ENCODE results near the gene LRRK2.
A peak's percentile ranks its signal among the peaks of the same experiment; 100 is the strongest.
"Not testable (repeated sequence)": the region's sequence is repeated elsewhere in the genome, so short reads cannot be mapped to it uniquely, and the experiment has no call there.

Gene LRRK2

DNA sequence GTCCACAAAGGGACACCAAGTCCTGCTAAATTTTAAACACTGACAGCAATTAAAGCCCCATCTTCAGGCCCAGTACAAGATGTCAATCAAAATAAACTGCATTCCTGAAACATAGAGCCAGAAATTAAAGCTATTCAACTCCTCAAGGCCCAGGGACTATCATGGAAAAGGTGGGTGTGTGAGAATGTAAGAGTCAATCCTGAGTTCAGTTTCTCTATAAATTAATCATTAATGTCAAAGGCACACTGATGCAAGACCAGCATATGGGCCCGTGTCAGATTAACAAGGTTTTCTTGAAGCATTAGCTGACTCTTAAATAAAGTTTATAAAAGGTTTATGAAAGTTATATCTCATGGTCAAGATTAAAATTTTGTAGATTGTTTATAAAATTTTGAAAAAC lies 13.6 kb upstream of the LRRK2 start:
- intact Hi-C loops (cut with DNase I) = not testable (repeated sequence)

DNA sequence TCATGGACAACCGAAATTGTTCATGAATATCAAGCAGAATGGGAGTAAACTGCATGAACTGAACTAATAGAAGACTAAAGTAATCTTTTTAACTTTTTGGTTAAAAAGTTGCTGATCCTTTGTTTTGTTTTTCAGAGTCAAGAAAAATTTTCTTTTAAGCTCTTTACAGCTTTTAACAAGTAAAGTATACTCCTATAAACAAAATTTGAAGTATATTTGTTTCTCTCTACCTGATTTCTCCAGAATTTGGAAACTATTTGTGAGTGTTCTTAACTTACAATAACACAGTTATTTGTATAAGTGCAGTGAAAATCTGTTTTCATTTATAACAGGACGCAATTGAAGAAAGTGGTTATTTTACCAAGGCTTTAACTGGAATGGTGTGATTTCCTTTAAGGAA lies 12.2 kb upstream of the LRRK2 start:
- DNase-seq = no peak
- intact Hi-C loops (cut with DNase I) = no loop called here

More for the DNA sequence above, 13.6 kb upstream of the LRRK2 start:
- not testable (repeated sequence) for DNase-seq

GRCh38 chr12:40215982-40216381 lies 8.8 kb upstream of the LRRK2 start:
- intact Hi-C loops (cut with DNase I) = no loop called here
- DNase-seq = no peak

DNA sequence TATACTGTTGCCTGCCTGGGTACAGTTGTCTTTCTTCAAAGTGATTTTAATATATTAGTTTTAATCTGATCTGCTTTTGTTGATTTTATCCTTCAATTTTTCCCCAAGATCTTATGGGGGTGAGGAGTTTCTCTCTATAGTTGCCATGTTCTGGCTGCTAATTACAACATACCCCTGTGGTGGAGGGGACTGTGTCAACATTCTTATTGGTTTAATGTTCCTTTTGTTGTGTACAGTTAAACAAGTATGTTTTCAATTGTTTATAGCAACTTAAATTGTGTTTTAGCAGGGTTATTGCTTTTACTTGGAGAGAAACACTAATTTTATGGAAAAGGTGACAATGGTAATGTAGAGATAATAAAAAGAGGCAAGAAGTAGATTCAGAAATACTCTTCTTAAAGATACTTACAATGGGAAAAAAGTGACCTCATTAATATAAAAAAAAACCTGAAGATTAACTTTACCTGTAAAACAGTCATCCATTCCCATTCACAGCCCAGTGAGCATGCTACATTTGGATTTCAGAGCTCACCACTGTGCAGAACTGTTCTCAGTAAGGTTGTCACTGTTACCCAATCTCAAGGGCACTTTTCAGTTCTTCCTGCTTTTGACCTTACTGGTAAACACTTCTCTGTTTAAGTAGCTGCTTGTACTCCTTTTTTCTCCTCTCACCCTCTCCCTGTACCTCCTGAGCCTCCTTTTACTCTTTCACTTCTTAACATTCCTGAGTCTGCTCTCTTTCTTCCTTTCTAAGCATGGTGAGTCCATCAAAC lies 8.1 kb upstream of the LRRK2 start:
- intact Hi-C loops (cut with DNase I) = no loop called here
- DNase-seq = no peak

GRCh38 chr12:40219760-40220159 lies 5.0 kb upstream of the LRRK2 start:
- no peak for DNase-seq
- intact Hi-C loops (cut with DNase I) = no loop called here

- intact Hi-C loops (cut with DNase I) = no loop called here
- no peak for DNase-seq
Measured at GRCh38 chr12:40222247-40222646, 2.5 kb upstream of the LRRK2 start.

GRCh38 chr12:40223646-40224045 lies 1.2 kb upstream of the LRRK2 start:
- no peak for DNase-seq
- intact Hi-C loops (cut with DNase I) = no loop called here

DNA sequence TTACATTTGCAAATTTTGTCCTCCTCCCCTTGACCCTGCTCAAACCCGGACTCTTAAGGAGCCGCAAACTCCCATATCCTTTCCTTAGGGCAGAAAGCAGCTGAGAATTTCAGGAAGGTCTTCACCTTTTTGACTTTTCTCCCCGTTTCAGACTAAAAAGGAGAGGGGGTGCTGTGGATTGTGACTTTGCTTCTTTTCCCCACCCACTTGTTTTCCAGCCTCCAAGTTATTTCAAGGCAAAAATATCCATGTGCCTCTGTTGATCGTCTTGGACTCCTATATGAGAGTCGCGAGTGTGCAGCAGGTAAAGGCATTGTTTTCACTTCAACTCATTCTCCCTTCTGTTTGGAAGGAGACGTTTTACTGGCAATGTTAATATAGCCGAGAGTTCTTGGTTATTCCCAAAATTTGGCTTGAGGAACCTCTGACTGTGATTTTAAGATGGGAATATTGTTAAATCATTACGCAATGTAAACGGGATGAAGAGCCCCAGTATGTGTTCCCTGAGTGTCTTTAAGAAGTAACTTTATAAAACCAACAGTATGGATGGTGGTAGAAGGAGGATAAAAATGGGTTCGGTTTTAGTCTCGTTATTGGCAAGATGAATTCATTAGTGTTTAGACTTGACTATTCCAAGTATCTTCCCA lies 663 bp downstream of the LRRK2 start:
- no peak for DNase-seq
- intact Hi-C loops (cut with DNase I) = no loop called here

DNA sequence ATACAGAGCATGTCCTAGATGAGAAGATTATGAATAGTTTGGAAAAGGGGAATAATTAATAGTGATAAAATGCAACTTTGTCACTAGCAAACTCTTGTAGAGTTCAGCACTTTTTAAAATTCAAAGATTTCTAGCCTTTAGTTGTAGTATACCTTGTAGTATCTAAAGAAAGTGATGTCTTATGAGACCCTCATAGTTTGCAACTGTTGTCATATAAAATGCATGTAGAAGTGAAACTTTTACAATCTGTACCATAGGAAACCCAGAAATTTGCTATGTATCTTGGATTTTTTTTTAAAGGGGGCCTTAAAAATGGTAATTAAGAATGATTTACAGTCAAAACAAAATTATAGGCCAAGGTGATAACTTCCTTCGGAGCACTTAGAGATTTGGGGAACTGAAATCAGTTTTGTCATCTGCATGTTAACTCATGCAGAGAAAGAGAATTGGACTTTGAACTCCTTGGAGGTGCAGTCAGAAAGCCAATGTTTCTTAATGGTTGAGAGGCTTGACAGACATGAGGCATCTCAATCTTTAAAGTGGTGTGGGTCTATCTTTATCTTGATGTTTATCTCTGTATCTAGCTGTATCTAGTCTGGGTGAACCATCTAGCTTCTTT lies 1.3 kb downstream of the LRRK2 start:
- intact Hi-C loops (cut with DNase I) = no loop called here
- no peak for DNase-seq

DNA sequence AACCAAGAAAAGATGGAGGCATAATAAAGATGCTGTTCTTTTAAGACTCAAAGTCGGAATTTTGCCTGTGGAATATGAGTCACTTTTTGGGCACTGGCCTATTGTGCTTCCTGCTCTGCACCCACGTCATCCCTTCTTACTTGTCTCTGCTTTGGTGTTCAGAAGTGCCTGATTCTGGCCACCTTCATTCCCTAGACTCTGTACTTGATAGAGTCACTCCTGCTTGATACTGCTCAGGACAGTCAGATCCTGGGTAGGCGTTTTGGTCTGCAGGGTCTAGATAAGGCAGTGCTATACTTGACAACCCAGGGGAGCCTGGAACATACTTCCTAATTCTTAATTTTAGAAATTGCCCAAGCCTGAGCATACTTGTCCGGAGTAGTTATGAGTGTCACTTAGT lies 1.9 kb downstream of the LRRK2 start:
- intact Hi-C loops (cut with DNase I) = no loop called here
- DNase-seq = peak in 4 of 10 donors; percentile 20 to 81 (median 27)

DNA sequence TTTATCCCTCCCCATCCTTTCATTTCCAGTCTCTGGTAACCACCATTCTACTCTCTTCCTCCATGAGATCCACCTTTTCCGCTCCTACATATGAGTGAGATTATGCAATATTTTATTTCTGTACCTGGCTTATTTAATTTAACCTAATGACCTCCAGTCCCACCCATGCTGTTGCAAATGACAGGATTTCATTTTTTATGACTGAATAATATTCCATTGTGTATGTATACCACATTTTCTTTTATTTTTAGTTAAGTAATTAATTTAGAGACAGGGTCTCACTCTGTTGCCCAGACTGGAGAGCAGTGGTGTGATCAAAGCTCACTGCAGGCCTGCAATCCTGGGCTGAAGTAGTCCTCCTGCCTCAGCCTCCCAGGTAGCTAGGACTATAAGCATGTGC lies 2.6 kb downstream of the LRRK2 start:
- DNase-seq = no peak
- intact Hi-C loops (cut with DNase I) = no loop called here

DNA sequence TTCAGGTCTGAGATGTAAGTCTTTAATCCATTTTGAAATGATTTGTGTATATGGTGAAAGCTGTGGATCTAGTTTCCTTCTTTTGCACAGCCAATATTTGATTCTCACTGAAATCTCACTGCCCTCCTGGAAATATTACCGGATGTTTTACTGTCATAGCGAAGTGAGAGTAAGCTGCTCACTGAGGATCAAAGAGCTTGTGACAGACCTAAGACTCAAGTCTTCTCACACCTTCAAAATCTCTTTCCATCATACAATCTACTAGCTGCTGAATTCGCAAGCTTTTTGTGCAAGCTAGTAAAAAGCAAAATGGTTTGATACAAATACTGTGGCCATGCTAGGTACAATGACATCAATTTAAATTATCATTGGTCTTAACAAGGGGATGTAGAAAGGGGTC lies 3.9 kb downstream of the LRRK2 start:
- intact Hi-C loops (cut with DNase I) = no loop called here
- no peak for DNase-seq

GRCh38 chr12:40229690-40230651 lies 5.2 kb downstream of the LRRK2 start:
- no peak for DNase-seq
- intact Hi-C loops (cut with DNase I) = no loop called here

DNA sequence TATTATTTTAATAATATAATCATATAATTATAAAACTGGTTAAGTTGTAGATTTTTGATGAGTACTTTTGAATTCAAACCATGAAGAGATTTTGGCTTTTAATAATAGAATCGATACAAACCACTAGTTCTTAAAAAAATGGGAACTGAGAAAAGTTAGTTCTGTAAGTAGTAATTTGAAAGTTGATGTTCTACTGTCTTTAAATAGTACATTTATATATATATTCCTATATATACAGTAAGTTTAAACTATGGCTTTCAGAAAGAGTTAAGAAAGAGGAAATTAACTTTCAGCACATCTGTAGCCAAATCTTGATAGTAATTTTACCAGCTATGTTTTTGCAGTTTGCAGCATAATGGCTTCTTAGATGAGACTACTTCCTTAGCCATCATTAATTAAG lies 7.8 kb downstream of the LRRK2 start:
- intact Hi-C loops (cut with DNase I) = no loop called here
- no peak for DNase-seq

DNA sequence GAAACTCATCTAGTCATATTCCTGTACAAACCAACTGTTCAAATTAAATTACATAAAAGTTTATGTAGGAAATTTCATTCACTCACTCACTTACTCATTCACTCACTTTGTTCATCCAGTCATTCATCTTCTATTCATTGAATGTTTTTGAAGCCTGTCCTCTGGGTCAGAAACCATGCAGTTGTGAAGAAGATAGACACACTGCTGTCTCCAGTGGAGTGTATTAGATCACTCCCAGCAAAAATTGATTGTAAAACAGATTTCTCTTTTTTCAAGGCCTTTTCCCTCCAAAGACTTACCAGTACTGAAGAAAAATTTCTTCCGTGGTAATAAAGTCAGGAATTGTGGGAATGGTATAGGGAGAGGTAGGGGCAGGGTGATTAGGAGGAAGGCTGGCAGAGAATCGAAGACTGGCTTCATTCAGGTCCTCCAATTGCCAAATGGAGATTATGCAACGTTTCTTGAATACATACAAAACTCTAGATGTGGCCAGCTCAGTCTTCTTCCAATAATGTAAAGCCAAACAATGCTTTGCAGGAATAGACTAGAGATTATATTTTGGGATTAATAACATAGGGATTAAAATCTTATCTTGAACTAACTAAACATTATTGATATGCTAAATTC lies 9.1 kb downstream of the LRRK2 start:
- DNase-seq = no peak
- intact Hi-C loops (cut with DNase I) = no loop called here

- intact Hi-C loops (cut with DNase I) = no loop called here
- DNase-seq = no peak
Measured at GRCh38 chr12:40236357-40236850, 11.6 kb downstream of the LRRK2 start.

DNA sequence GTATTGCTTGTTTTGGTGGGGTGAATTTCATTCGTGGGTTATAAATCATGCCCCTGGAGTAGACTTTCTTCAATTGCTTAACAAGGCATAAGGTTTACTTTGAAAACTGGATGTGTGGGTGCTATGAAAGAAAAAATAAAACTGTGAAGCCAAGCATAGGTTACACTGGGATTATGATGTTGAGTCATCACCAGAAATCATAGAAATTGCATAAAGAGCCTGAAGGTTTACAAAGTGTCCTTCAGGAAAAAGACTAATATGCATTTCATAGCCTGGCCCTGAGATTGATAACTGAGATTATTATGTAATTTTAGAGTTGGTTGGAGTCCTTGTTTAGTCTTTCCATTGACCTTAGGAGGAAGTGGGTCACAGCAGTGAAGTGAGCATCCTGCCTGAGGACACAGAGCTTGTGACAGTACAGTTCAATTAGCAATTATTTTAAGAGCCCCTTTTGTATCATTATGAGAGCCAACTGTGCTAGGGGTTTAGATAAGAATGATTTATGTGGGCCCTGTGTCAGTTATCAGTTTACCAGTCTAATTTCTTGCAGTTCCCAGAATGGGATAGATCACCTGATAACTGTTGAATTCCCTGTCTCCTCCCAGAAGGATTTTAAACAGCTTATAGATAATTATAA lies 13.6 kb downstream of the LRRK2 start:
- intact Hi-C loops (cut with DNase I) = no loop called here
- no peak for DNase-seq

GRCh38 chr12:40238979-40239378 lies 14.2 kb downstream of the LRRK2 start:
- intact Hi-C loops (cut with DNase I) = no loop called here
- no peak for DNase-seq

- DNase-seq = no peak
- intact Hi-C loops (cut with DNase I) = no loop called here
Measured at GRCh38 chr12:40240779-40241178, 16.0 kb downstream of the LRRK2 start.

DNA sequence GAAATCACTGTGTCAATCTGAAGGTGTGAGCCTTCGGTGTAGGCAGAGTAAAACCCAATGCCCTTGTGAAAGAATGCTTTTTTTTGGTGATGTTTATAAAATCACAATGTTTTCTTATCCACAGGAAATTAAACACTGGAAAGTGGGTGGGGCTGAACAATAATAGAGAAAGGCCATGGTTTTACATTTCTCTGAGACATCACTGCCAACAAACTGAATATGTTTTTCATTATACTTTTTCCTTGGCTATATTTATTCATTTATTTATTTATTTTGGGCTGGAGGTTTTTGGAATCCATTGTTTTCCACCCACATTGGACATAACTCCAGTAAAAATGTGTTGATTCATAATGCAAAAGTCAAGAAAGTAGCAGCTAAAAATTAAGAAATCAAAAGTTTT lies 16.9 kb downstream of the LRRK2 start:
- intact Hi-C loops (cut with DNase I) = no loop called here
- no peak for DNase-seq
